Suppressor macrophage treated with lipopolysaccharide for 1 hour (primary cell): ENCODE data around the gene CPAMD8.

ENCODE experiments used
- DNase-seq, 3 donors: peaks; one replicate each; pipeline ENCODE4 v3.0.0-alpha.2; 2020 to 2022

CPAMD8 gene

DNA sequence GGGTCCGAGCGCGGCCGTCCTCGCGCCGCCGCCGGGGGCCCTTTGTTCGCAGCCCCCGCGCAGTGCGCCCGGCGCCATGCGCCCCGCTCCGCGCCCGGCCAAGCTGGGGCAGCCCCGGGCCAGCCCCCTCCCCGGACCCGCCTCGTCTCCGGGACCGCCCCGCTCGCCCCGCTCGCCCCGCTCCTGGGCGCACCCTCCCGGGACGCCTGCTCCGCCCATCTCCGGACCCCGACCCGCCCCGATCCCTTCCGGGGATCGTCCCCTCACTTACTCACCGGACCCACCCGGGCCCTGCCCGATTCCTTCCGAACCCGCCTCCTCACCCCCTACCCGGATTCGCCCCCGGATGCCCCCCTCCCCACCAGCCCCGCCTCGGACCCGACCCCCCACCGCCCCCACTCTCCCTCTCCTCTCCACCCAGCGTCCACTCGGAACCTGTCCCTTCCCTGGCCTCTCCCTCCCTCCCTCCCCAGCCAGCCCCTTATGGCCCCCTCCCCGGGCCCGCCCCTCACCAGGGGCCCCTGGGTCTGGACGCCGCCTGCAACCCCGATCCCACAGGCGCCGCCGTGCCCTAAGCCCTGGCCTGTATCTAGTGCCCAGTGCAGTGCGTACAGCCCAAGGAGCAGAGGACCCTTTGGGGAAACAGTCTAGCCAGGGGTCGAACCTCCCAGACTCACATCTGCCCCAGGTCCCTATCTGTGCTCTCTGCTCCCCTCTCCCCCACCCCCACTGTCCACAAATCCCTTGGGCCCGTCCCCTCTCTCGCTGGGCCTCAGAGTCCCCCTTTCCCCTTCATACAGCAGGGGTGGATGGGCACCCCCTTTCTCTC is at the start of gene CPAMD8:
TSS of gene CPAMD8 (minus strand) at position 105 of the 829 bp plus-strand sequence. CDS start 168 bp downstream, outside the sequence.
- peak in 1 of 3 donors; percentile 48 for DNase-seq

DNA sequence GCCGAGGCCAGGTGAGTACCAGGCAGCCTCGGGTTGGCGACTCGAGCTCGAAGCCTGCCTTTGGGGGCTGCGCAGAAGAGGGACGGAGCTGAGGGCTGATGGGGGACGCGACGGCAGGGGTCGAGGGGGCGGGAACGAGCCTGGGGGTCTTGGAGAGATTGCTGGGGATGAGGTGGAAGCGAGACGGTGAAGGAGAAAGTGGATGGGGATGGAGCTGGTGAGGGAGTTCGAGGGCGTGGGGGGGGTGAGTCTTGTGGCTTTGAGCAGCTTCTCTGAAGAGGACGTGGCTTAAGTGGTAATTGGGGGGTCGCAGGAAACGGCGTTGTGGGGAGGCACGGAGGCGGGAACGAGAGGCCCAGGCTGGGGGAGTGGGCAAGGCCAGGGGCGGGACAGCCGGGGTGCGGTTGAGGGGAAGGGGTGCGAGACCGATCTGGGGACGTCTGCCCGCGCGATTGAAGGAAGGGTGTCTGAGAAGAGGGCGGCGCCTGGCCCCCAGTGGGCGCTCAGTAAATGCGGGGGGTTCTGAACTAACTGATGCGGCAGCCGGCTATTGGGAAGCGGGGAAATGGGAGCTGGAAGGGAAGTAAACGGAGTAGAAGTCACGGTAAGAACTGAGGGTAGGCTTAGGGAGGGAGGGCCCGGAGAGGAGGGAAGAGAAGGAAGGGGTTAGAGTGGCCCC is 49.4 kb upstream of the CPAMD8 start:
- DNase-seq = peak; percentile 65 to 75 (median 70)

DNA sequence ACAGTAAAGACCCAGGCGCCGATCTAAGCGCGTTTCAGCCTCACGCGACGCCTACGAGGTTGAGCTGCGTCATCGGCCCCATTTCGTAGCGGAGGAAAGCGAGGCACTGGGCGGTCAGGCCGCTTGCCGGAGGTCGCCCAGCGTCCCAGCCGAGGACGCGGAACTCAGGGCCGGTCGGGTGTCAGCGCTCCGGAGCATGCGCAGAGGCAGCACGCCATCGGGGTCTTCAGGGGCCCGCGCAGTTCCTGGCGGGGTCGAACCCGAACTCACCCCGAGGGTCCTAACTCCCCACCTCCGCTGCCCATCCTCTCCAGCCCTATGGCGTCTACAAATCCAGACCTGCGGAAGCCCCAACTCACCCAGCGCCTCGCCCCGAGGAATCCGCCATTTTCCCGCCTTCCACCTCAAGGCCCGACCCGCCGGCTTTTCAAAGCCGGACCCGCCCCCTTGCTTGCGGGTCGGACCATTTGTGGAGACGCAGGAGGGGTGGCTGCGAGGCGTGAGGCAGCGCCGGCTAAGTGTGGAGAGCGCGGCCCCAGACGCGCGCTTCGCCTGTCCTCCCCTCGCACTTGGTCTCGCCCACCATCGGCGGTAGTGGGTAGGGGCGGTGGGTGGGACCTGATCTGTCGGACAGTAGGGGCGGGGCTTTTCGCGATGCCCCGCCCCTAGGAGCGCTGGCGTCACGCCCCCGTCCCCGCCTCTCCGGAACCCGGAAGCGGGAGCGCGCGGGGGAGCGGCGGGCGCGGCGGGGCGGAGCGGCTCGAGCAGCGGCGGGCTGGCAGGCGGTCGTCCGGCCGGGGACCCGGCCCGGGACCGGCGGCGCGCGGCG is 48.6 kb upstream of the CPAMD8 start, which contains the start of the genes HAUS8 and MYO9B:
TSS of gene HAUS8 (minus strand) at position 418 of the 829 bp plus-strand sequence. CDS start at position 388, 30 bp downstream.
TSS of gene MYO9B (plus strand) at position 743 of the 829 bp plus-strand sequence. CDS start 25,941 bp downstream, outside the sequence.
- peak; percentile 100 for DNase-seq

DNA sequence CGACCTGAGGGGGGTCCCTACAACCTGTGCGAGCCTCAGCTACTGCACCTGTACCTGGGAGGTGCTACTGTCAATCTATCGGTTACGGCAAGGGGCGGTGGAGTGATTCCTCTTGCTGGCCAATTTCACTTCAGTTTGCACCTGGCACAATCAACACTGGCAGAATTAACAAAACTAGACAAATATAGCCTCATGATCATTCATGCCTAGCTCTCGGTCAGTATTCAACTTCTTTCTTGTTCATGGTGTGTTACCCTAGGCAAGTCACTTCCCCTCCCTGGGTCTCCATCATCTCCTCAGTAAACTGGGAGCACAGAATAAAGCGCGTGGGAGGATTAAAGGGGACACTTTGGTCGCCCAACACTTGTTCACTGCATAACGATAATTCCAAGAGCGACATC is 48.0 kb upstream of the CPAMD8 start:
- DNase-seq = no peak

DNA sequence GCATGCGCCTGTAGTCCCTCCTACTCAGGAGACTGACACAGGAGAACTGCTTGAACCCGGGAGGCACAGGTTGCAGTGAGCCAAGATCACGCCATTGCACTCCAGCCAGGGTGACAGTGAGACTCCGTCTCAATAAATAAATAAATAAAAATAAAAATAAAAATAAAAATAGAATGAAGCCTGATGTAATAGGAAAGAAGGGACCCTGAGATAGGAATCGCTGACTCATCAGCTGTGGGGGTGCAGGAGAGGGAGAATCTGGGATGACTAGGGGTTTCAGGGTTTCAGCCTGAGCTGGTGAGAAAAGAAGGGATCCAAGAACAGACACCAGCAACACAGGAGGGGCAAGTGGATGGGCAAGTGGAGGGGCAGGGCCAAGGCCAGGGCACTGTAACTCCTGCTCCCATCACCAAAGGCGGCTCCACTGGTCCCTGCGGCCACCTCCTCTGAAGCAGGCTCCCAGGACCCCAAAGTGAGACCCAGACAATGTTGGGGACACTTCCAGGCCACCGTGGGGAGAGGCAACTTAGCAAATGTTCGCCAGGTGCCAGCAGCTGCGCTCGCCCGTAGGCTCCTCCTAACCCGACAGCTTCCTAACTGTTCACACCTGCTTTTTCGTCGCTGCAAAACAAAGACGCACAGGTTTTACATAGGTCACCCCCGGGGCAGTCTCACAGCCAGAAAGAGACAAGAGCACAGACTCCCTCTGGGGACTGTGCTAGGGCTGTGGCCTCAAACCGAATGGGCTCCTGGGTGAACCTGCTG is 47.4 kb upstream of the CPAMD8 start:
- peak in 1 of 3 donors; percentile 31 for DNase-seq

DNA sequence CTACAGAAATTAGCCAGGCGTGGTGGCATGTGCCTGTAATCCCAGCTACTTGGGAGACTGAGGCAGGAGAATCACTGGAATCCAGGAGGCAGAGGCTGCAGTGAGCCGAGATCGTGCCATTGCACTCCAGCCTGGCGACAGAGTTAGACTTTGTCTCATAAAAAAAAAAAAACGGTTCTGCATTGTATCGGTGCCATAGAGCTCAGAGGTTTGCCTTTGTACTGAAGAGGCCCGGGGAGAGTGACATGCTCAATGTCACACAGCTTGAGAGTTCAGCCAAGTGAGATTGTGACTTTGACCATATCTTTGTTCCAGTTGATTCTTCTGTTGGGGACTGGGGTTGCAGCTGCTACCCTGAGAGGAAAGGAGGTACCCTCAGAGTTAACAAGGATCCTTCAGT is 44.3 kb upstream of the CPAMD8 start:
- no peak for DNase-seq

DNA sequence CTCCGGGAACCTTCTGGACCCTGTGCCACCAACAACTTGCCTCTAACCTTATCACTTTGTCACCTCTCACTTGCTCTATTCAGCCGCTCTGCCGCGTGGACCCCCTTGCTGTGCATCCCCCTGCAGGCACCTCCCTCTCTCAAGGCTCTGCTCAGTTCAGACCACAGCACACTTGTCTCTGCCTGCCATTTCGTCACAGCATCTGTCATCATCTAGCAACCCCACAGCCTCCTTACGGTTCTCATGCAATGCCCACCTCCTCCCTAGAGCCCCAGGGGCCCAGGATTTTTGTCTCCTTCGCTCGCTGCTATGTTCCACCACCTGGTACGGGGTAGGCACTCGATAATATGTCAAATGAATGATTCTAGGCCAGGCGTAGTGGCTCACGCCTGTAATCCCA is 43.8 kb upstream of the CPAMD8 start:
- DNase-seq = no peak

DNA sequence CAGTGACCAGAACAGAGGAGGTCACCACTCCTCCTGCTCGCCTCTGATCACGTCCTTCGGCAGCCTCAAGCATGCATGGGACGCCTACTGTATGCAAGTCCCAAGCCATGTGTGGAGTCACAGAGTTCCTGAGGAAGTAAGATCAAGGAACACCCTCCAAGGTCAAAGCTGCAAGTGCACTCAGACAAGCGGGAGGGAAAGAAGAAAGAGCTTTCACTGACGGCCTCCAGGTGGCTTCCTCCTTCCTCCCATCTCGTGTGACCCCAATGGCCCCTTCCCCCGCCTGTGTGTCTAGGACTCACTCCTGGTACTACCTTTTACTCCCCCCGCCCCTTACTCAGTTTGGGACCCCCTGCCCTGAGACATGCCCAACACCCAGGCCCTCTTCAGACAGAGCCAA is 42.6 kb upstream of the CPAMD8 start:
- DNase-seq = no peak

DNA sequence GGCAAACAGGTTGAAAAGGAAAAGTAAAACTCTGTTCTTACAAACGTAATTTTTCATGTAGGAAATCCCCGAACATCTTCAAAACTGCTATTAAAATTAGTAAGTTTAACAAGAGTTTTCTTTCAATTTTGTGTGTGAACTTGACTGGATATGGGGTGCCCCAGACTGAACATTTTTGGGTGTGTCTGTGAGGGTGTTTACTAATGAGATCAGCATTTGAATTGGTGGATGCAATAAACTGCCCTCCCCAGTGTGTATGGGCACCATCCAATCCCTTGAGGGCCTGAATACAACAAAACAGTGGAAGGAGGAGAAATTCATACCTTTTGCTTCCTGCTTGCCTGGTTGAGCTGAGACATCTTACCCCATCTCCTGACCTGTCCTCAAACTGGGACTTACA is 36.8 kb upstream of the CPAMD8 start:
- no peak for DNase-seq

DNA sequence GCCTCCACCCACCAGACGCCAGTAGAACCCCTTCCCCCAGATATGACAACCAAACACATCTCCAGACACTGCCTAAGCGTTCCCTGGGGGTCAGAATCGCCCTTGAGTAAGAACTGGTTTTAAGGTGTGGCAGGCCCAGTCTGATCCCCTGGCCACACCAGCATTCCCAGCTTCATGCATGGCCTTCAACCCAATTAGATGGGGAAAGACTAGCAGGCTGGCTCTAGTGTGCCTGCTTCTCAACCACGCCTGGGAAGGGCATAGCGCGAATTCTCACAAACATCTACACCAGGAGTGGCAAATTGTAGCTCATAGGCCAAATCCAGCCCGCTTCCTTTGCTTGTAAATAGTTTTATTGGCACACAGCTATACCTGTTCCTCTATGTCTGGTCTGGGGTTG is 35.1 kb upstream of the CPAMD8 start:
- no peak for DNase-seq

DNA sequence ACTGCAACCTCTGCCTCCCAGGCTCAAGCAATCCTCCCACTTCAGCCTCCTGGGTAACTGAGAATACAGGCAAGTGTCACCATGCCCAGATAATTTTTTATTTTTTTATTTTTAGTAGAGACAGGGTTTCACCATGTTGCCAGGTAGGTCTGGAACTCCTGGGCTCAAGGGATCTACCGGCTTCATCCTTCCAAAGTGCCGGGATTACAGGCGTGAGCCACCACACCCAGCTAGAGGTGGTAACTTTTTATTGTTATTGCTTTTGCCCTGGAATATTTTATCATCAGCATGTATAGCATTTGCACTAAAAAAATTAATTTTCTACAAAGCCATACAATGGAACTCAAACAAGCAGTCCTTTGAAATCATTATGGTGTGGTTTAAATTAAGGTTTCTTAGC is 34.6 kb upstream of the CPAMD8 start:
- no peak for DNase-seq

DNA sequence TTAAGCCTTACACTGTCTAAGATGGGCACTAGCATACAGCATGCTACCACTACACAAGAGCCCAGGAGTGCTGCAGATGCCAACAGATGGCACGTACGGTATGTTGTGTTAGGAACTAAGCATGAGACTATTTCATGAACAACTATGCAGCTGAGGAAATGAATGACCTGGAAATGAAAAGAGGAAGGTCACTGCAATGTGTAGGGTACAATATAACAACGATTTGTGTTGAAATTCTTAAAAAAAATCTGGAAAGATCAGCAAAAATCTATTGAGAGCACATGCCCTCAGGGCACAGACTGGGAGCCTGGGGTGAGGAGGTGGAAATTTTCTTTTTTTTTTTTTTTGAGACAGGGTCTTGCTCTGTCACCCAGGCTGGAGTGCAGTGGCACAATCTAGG is 34.2 kb upstream of the CPAMD8 start:
- DNase-seq = peak in 2 of 3 donors; percentile 52

DNA sequence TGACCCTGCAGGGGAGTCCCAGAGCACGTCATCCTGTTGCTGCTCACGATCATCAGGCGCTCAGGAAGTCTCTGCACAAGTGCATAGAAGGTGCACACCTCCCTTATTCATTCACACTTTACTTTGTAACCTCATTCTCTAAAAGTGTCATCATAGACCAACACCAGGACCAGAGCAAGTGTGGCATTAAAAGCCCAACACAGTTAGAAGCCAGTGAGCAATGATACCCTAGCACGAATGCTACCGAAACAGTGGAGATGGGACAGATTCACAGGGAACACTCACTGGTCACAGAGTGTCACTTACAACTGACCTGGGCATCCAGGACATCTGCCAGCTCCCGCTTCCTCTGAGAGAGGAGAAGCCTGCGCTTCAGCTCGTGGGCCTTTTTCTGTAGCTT is 31.6 kb upstream of the CPAMD8 start:
- DNase-seq = no peak

DNA sequence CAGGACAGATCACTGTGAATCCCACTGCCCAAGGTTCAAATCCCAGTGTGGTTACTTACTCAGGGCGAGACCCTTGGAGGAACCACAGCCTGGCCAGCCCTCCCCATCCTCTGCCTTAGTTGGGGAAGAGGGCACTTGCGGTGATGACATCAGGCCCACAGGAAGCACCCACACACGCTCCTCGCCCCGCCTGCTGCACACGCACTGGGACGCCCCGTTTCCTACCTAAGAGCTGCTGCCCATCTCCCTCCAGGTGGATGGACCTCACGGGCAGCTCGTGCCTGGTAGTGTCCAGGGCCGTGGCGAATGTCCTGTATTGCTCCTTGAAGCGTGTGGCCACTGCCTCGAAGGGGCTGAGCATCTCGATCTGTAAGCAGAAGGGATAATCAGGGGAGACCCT is 29.0 kb upstream of the CPAMD8 start:
- no peak for DNase-seq

DNA sequence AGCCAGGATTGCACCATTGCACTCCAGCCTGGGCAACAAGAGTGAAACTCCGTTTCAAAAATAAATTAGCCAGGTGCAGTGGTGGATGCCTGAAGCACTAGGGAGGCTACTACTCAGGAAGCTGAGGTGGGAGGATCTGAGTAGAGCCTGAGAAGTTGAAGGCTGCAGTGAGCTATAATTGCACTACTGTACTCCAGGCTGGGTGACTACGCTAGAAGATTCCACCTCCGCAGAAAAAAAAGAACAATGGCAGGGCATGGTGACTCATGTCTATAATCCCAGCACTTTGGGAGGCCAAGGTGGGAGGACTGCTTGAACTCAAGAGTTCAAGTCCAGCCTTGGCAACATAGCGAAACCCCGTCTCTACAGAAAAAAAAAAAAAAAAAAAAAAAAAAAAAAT is 28.1 kb upstream of the CPAMD8 start:
- no peak for DNase-seq

DNA sequence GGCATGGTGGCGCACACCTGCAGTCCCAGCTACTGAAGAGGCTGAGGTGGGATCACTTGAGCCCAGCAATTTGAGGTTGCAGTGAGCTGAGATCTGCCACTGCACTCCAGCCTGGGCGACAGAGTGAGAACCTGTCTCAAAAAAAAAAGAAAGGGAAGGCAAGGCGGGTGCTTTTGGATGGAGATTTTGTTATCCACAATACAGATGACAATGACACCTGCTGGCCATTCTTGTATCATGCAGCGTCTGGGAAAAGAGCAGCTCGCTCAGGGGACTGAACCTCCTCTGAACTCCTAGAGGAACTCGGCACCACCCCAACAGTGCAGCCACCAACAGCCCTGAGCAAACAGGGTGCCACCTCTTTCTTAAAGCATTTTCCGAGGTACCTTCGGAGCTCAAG is 25.8 kb upstream of the CPAMD8 start:
- peak; percentile 64 to 76 (median 68) for DNase-seq

DNA sequence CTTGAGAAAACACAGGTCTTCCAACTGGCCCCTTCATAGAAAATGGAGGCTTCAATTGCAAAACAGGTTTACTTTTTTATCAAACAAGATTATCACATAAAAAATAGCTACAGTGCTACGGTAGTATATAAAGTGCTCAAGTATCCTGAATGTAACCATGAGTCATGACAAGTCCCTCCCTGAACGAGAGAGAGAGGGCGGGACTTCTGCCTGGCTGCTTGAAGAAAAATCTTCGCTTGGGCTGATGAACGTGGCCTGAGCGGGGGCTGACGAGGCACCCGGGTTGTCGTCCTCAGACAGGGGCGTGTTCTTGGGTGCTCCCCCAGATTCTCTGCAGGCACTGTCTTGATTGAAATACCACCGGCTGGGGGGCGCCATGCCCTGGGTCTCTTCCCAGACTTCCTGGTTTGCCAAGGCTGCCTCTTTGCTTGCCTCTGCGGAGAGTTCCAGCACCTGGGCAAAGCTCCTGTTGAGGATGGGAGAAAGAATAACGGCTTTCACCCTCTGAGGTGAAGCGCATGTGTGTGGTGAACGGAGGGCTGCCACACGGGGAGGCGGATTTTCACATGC is 23.2 kb upstream of the CPAMD8 start:
- no peak for DNase-seq

DNA sequence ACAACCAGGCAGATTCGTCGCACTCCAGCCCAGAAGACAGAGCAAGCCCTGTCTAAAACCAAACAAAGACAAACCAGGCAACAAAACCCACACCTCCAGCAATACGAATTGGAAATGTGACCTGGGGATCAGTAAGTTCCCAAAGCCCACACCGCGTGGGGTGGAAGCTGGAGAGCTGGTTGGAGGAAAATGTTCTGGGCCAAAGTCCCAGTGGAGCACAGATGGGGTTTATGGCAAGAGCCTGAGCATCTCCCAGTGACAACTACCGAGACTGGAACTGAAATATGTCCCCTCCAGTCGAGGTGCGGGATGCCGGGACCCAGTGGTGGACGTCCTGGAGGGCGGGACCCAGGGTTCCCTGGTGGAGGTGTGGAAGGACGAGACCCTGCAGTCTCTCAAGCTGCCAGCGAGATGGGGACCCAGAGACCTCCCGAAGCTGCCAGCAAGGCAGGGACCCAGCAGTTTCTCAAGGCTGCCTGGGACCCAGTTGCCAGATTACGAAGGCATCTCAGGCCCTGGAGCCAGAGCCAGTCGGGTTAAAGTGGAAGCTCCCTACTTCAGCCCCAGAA is 22.4 kb upstream of the CPAMD8 start:
- no peak for DNase-seq

DNA sequence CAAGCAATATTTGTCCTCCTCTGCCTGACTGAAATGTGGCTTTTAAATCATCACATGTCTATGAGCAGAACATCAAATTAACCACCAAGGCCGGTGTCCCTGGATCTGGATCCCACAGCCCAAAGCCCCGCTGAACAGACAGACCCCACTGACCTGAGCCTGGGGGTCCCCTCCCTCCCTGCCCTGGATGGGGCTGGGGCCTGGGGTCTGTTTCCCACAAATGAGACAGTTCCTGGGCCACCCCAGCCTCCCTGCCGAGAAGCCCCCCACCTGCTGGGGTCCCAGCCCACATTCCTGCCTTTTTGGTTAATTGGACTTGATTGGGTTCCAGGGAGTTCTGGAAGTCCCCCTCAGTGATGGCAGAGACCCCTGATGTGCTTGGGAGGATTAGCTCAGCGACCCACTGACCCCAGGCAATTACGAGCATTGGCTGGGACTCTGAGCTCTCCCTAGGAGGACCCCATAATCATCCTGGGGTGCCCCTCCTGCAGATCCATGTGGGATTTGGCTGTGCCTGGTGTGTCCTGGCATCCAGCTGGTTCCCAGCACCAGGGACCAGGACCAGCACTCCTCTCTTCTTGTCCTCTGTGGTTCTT is 19.4 kb upstream of the CPAMD8 start:
- DNase-seq = no peak

DNA sequence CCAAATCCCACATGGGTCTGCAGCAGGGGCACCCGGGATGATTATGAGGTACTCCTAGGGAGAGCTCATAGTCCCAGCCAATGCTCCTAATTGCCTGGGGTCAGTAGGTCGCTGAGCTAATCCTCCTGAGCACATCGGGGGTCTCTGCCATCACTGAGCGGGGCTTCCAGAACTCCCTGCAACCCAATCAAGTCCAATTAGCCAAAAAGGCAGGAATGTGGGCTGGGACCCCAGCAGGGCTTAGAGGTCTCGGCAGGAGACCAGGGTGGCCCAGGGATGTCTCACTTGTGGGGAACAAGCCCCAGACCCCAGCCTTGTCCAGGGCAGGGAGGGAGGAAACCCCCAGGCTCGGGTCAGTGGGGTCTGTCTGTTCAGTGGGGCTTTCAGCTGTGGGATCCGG is 17.1 kb upstream of the CPAMD8 start:
- no peak for DNase-seq

DNA sequence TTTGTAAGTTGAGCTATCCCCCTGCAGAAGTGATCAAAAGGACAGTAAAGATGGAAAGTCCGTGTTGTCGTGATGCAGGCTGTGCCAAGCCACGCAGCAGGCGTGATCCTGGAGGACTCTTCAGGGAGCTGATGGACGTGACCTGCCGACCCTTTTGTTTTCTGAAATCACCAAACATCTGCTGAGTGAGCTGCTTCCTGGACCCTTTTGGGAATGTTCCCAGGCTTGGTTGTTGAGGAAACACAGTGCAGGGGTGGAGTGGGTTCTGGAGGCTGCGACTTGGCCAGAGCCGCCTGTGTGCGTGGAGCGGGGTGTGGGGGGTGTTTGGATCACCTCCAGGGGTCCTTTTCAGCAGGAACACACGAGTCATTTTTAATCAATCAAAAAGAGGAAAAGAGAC is 15.4 kb upstream of the CPAMD8 start:
- DNase-seq = no peak
